ENCODE measurements around the gene BTBD16.

DNA sequence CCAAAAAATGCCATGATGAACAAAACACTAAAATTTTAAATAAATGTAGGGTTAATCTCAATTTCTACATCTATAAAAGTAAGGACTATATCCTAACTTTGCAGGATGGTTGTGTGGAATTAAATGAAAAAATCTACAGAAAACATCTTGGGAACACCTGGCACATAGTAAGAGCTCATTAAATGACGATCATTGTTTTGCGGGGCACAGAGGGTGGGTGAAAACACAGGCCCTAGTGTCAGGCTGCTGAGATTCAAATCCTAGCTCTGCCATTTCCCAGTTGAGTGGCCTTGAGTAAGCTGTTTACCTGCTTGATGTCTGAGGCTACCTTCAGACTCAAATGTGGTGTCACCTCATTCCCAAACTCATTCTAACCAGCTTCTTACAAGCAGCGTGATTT is 35.6 kb downstream of the BTBD16 start:
- TF ChIP-seq, protein P1, sequence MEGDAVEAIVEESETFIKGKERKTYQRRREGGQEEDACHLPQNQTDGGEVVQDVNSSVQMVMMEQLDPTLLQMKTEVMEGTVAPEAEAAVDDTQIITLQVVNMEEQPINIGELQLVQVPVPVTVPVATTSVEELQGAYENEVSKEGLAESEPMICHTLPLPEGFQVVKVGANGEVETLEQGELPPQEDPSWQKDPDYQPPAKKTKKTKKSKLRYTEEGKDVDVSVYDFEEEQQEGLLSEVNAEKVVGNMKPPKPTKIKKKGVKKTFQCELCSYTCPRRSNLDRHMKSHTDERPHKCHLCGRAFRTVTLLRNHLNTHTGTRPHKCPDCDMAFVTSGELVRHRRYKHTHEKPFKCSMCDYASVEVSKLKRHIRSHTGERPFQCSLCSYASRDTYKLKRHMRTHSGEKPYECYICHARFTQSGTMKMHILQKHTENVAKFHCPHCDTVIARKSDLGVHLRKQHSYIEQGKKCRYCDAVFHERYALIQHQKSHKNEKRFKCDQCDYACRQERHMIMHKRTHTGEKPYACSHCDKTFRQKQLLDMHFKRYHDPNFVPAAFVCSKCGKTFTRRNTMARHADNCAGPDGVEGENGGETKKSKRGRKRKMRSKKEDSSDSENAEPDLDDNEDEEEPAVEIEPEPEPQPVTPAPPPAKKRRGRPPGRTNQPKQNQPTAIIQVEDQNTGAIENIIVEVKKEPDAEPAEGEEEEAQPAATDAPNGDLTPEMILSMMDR (IDR thresholded peaks at IDR 0.05), result no peak
- no peak for TF ChIP-seq POLR2A (IDR thresholded peaks at IDR 0.05)

Data from ovary (tissue), 3 donors.